Panc1 (cell line): ENCODE data around the gene DENND2D. TPM values are rescaled to one million over a fixed set of nuclear protein-coding genes. Genes with fewer than 3 reads are reported as not detected.

Experiments used
- ATAC-seq: fragments of 200-7000 bp; cut with Tn5 transposase; 2 replicates; pipeline ENCODE4 v1.9.1; 2020; ENCODE audit warnings: mild to moderate bottlenecking, moderate library complexity
- BruUV-seq: library from RNA; stranded (reverse); fragments of 400-500 nt; replicated peaks from 2 replicates; lab custom pipeline; 2021; lab: Mats Ljungman, UMichigan
- CTCF ChIA-PET: fragments of 300-600 bp; sonication (Branson Sonifier 250); formaldehyde crosslinking; loops from one replicate; lab custom pipeline; 2022; ENCODE audit warnings: antibody characterized with exemption; lab: Charles Lee
- POLR2A ChIA-PET: fragments of 300-600 bp; sonication (Branson Sonifier 250); formaldehyde crosslinking; loops from one replicate; lab custom pipeline; 2022; ENCODE audit warnings: antibody characterized with exemption; lab: Charles Lee
- DNase-seq: peaks from one replicate; pipeline ENCODE4 v3.0.0-alpha.2; 2010; ENCODE audit warnings: low read depth, low spot score
- H3K27ac ChIP-seq: 2 replicates; pipeline ENCODE4 v1.5.1; 2011; ENCODE audit warnings: mild to moderate bottlenecking, low read length, inconsistent platforms
- H3K27me3 ChIP-seq: fragments of 200-500 bp; sonication (Bioruptor generic); 2 replicates; pipeline ENCODE4 v1.6.0; 2014; ENCODE audit warnings: low read length, inconsistent platforms; ENCODE audit not compliant: control insufficient read depth, insufficient read depth
- H3K36me3 ChIP-seq: fragments of 200-500 bp; sonication (Bioruptor generic); 2 replicates; pipeline ENCODE4 v1.5.1; 2014; ENCODE audit warnings: inconsistent platforms, mild to moderate bottlenecking, low read length, moderate library complexity; ENCODE audit not compliant: control insufficient read depth, insufficient read depth
- H3K4me1 ChIP-seq: 2 replicates; pipeline ENCODE4 v1.5.1; 2011; ENCODE audit warnings: inconsistent platforms, mild to moderate bottlenecking, low read length, moderate library complexity; ENCODE audit not compliant: control insufficient read depth, insufficient read depth
- H3K4me3 ChIP-seq, 2 experiments: 2 replicates each; pipeline ENCODE4 v1.5.1; 2011 to 2012; ENCODE audit warnings: low read depth in 2 of 2, low read length in 2 of 2, mild to moderate bottlenecking in 2 of 2, inconsistent platforms in 1 of 2, moderate library complexity in 1 of 2
- H3K9me3 ChIP-seq: fragments of 200-500 bp; sonication (Bioruptor generic); 2 replicates; pipeline ENCODE4 v1.5.1; 2014; ENCODE audit warnings: low read depth, mild to moderate bottlenecking, inconsistent platforms, low read length, moderate library complexity; ENCODE audit not compliant: control insufficient read depth, insufficient read depth
- POLR2AphosphoS5 ChIP-seq: IDR thresholded peaks from 2 replicates; pipeline ENCODE4 v1.6.1; 2012; ENCODE audit warnings: mild to moderate bottlenecking, low read depth, low read length, moderate library complexity
- SIN3A ChIP-seq: IDR thresholded peaks from 2 replicates; pipeline ENCODE4 v1.6.1; 2012; ENCODE audit warnings: low read depth, mild to moderate bottlenecking, low read length, moderate library complexity, borderline replicate concordance; ENCODE audit not compliant: insufficient read depth
- TCF7L2 ChIP-seq: IDR thresholded peaks from 2 replicates; pipeline ENCODE4 v1.6.1; 2011; ENCODE audit warnings: mild to moderate bottlenecking, low read depth, low read length, inconsistent platforms
- in situ Hi-C: cut with HindIII; loops from 2 replicates; pipeline ENCODE4 v1.10.0; 2016; ENCODE audit warnings: low sequenced_read_pairs, low pct_unique_long_range_greater_than_20kb
- intact Hi-C: fragments of 100-400 bp; cut with micrococcal nuclease; formaldehyde crosslinking; loops from one replicate; pipeline ENCODE4 v1.10.0; 2022; ENCODE audit not compliant: unreplicated experiment
- total RNA-seq: library from RNA; stranded (reverse); gene quantifications from one replicate; pipeline ENCODE4 v1.2.1, GENCODE V29; 2021; ENCODE audit not compliant: unreplicated experiment
- TF ChIP-seq, protein P1 (sequence below): fragments of 450-650 bp; IDR thresholded peaks from 2 replicates; pipeline ENCODE4 v1.5.1; 2017; ENCODE audit warnings: mild to moderate bottlenecking
- TF ChIP-seq, protein P2 (sequence below), 2 experiments: IDR thresholded peaks; 2 replicates each; pipeline ENCODE4 v1.6.1; 2011 to 2012; ENCODE audit warnings: low read depth in 2 of 2, control low read depth in 1 of 2, low read length in 1 of 2, mild to moderate bottlenecking in 1 of 2, moderate library complexity in 1 of 2; ENCODE audit not compliant: insufficient read depth in 1 of 2

The DENND2D gene
- total RNA-seq, 1 experiment from 2014 or later = 10.4 TPM

DNA sequence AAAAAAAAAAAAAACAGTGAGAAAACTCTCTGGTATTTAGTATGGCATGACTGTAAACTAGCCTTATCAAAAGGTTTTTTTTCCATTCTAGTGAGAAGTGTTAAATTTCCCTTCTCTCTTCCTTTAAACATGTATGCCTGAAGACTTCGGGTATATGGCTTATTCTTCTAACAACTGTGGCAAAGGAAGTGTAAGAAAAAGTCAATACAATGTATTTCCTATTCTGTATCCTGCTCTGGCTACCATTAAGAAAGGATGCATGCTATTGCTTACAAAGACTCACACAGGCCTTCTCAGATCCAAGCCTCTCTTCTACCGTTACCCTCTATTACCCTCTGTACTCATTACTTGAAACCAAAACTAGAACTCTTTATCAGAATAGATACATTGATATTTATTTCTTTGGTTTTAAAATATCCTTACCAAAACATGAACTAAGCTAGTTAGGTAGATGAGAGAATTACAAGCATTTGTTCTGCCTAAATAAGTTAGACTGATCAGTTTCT is 52.0 kb downstream of the DENND2D start:
- ChIA-PET POLR2A (no interaction called here), CTCF (no interaction called here)
- Histone ChIP-seq H3K9me3 (no peaks in the 10 kb centered on the region), H3K4me3 (no peak overlapping the region), H3K36me3 (peaks cover 19% of the 10 kb centered on the region; the same call in 1 of the 2 replicates), H3K4me1 (no peaks in the 10 kb centered on the region), H3K27me3 (no peaks in the 10 kb centered on the region), H3K27ac (no peak overlapping the region)
- ATAC-seq (no peak), DNase-seq (no peak)
- no TSS peak for BruUV-seq
- intact Hi-C loops (no loop called here), in situ Hi-C loops (no loop called here)
- TF ChIP-seq SIN3A = no peak
- TF ChIP-seq POLR2AphosphoS5 = no peak

DNA sequence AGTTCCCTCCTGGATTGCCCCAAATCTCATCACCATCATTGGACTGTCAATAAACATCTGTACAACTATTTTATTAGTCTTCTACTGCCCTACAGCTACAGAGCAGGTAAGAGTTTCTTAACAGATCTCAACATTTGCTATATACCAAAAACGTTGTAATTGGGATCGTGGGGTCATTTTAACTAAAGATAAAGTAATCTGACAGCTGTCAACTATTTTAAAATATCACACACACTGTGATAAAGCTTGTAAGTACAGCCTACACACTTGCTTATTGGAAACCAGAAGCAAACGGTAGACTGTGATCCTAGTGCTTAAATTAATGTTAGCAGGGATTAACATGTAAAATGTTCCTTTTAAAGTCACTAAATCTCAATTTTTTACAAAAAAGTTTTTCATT is 52.5 kb downstream of the DENND2D start:
- Histone ChIP-seq H3K27me3 (no peaks in the 10 kb centered on the region), H3K4me1 (no peaks in the 10 kb centered on the region), H3K27ac (no peak overlapping the region), H3K36me3 (peaks cover 19% of the 10 kb centered on the region; the same call in 1 of the 2 replicates), H3K4me3 (no peak overlapping the region), H3K9me3 (no peaks in the 10 kb centered on the region)
- in situ Hi-C loops (no loop called here), intact Hi-C loops (no loop called here)
- ChIA-PET CTCF (no interaction called here), POLR2A (no interaction called here)
- BruUV-seq = no TSS peak
- DNase-seq (no peak), ATAC-seq (no peak)
- no peak for TF ChIP-seq TCF7L2
- TF ChIP-seq, protein P1, sequence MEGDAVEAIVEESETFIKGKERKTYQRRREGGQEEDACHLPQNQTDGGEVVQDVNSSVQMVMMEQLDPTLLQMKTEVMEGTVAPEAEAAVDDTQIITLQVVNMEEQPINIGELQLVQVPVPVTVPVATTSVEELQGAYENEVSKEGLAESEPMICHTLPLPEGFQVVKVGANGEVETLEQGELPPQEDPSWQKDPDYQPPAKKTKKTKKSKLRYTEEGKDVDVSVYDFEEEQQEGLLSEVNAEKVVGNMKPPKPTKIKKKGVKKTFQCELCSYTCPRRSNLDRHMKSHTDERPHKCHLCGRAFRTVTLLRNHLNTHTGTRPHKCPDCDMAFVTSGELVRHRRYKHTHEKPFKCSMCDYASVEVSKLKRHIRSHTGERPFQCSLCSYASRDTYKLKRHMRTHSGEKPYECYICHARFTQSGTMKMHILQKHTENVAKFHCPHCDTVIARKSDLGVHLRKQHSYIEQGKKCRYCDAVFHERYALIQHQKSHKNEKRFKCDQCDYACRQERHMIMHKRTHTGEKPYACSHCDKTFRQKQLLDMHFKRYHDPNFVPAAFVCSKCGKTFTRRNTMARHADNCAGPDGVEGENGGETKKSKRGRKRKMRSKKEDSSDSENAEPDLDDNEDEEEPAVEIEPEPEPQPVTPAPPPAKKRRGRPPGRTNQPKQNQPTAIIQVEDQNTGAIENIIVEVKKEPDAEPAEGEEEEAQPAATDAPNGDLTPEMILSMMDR = no peak

DNA sequence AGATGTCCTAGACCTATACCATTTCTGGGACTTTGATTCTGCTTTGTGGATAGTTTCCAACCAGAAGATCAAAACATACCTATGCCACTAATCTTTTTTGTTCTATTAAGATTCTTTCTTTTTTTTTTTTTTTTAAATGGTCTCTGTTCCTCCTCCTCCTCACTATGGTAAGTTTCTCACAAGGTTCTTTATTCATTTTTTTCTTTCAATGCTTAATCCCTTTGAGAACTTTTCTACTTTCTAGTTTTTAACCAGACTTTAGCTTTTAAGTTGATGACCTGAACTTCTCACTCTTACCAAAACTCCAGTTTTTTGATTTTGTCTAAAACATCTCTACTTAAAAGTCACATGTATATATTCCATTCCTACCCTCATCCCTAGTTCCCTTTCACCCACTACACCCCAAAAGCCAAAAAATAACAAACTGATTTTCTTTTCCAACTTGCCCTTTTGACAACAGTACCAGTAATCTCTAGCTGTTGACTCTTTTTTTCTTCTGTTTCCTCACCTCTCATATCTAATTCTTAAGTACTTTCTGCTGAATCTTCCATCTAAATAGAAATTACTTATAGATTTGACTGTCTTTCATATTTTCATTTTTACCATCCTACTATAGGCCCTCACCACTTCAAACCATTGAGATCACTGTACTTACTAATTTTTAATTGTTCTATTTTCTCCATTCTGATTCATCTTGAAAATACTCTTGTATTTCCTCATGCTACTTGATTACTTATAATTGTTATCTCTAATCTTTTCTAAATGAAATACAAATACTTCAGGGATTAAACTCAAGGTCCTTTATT is 54.3 kb downstream of the DENND2D start:
- no peak for DNase-seq
- Histone ChIP-seq H3K4me3 (no peak overlapping the region), H3K4me1 (peaks cover 9% of the 10 kb centered on the region; the same call in 1 of the 2 replicates), H3K9me3 (no peaks in the 10 kb centered on the region), H3K27me3 (no peaks in the 10 kb centered on the region), H3K36me3 (peaks cover 17% of the 10 kb centered on the region), H3K27ac (no peak overlapping the region)
- ChIA-PET CTCF (interaction anchor here (0.7 kb wide), 1 partner anchor 362 kb away, joined by 14 read pairs; no protein-coding TSS in a partner anchor), POLR2A (no interaction called here)
- BruUV-seq = no TSS peak
- in situ Hi-C loops = no loop called here
- no peak for ATAC-seq
- TF ChIP-seq TCF7L2 (no peak), POLR2AphosphoS5 (no peak), SIN3A (no peak)
- TF ChIP-seq, protein P2, sequence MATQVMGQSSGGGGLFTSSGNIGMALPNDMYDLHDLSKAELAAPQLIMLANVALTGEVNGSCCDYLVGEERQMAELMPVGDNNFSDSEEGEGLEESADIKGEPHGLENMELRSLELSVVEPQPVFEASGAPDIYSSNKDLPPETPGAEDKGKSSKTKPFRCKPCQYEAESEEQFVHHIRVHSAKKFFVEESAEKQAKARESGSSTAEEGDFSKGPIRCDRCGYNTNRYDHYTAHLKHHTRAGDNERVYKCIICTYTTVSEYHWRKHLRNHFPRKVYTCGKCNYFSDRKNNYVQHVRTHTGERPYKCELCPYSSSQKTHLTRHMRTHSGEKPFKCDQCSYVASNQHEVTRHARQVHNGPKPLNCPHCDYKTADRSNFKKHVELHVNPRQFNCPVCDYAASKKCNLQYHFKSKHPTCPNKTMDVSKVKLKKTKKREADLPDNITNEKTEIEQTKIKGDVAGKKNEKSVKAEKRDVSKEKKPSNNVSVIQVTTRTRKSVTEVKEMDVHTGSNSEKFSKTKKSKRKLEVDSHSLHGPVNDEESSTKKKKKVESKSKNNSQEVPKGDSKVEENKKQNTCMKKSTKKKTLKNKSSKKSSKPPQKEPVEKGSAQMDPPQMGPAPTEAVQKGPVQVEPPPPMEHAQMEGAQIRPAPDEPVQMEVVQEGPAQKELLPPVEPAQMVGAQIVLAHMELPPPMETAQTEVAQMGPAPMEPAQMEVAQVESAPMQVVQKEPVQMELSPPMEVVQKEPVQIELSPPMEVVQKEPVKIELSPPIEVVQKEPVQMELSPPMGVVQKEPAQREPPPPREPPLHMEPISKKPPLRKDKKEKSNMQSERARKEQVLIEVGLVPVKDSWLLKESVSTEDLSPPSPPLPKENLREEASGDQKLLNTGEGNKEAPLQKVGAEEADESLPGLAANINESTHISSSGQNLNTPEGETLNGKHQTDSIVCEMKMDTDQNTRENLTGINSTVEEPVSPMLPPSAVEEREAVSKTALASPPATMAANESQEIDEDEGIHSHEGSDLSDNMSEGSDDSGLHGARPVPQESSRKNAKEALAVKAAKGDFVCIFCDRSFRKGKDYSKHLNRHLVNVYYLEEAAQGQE (IDR thresholded peaks at IDR 0.05; ENCODE audit: insufficient read depth in 1 of 2, low read depth in 2 of 2, low read length in 1 of 2) = no peak
- TF ChIP-seq, protein P1 = no peak
- intact Hi-C loops = no loop called here
